Astrocyte of the spinal cord (primary cell): ENCODE measurements around the gene CSRP2.

Source experiments
- DNase-seq: peaks from one replicate; pipeline ENCODE4 v3.0.0; 2011; ENCODE audit warnings: low read depth, low spot score
- H3K4me3 ChIP-seq: 2 replicates; pipeline ENCODE4 v1.5.1; 2011; ENCODE audit warnings: low read depth, mild to moderate bottlenecking, low read length, moderate library complexity
- CTCF ChIP-seq: IDR thresholded peaks from 2 replicates; pipeline ENCODE4 v1.5.1; 2012; ENCODE audit warnings: low read depth, mild to moderate bottlenecking, low read length, inconsistent platforms
- in situ Hi-C: cut with HindIII; loops from 2 replicates; pipeline ENCODE4 v1.10.0; 2017; ENCODE audit warnings: low sequenced_read_pairs

CSRP2 gene

GRCh38 chr12:76878899-76879709, at the start of gene CSRP2:
TSS of gene CSRP2 (minus strand) at chr12:76879019. CDS start at chr12:76866260, 12,759 bp downstream.
- DNase-seq = peak; percentile 91
- peak within 1 kb of the TSS; percentile 80 for H3K4me3 ChIP-seq
- in situ Hi-C loops = no loop called here
- peak; percentile 30 for TF ChIP-seq CTCF

- peak; percentile 43 for DNase-seq
- no peak overlapping the region for H3K4me3 ChIP-seq
- peak; percentile 57 for TF ChIP-seq CTCF
- in situ Hi-C loops = no loop called here
Measured at GRCh38 chr12:76927170-76927784, 48.5 kb upstream of the CSRP2 start.

GRCh38 chr12:76925135-76925534, 46.3 kb upstream of the CSRP2 start:
- no peak for TF ChIP-seq CTCF
- no peak overlapping the region for H3K4me3 ChIP-seq
- in situ Hi-C loops = no loop called here
- DNase-seq = no peak

GRCh38 chr12:76922866-76923265, 44.0 kb upstream of the CSRP2 start:
- H3K4me3 ChIP-seq = no peak overlapping the region
- no peak for TF ChIP-seq CTCF
- in situ Hi-C loops = no loop called here
- DNase-seq = no peak

- in situ Hi-C loops = no loop called here
- no peak for TF ChIP-seq CTCF
- DNase-seq = no peak
Measured at GRCh38 chr12:76921891-76922664, 43.3 kb upstream of the CSRP2 start.

GRCh38 chr12:76921100-76921471, 42.3 kb upstream of the CSRP2 start:
- in situ Hi-C loops = no loop called here
- TF ChIP-seq CTCF = no peak
- no peak for DNase-seq
- H3K4me3 ChIP-seq = no peak overlapping the region

More at GRCh38 chr12:76921891-76922664, 43.3 kb upstream of the CSRP2 start:
- no peak overlapping the region for H3K4me3 ChIP-seq
